Prostate gland (tissue), 2 donors: Measurements from ENCODE around the gene PID1. TPM values are rescaled to one million over a fixed set of nuclear protein-coding genes. Genes with fewer than 3 reads are reported as not detected.

ENCODE experiments used
- DNase-seq: peaks from one replicate; pipeline ENCODE4 v3.0.0-alpha.2; 2019; ENCODE audit warnings: low spot score
- H3K27ac ChIP-seq, 2 donors: fragments of 200-600 bp; sonication (generic); 2 replicates each; pipeline ENCODE4 v1.5.1; 2017 to 2019
- H3K27me3 ChIP-seq: fragments of 200-600 bp; sonication (generic); replicated peaks from 2 replicates; pipeline ENCODE4 v1.5.1; 2019; ENCODE audit not compliant: insufficient read depth
- H3K36me3 ChIP-seq, 2 donors: fragments of 200-600 bp; sonication (generic); 1 replicate in 1 of 2; 2 replicates in 1 of 2; pipeline versions ENCODE4 v1.5.1 to v1.8.1; 2017 to 2019
- H3K4me1 ChIP-seq: fragments of 200-600 bp; sonication (generic); replicated peaks from 2 replicates; pipeline ENCODE4 v1.5.1; 2019
- H3K4me3 ChIP-seq, 2 donors: fragments of 200-600 bp; sonication (generic); 2 replicates each; pipeline ENCODE4 v1.5.1; 2017 to 2019
- H3K9me3 ChIP-seq: fragments of 200-600 bp; sonication (generic); 2 replicates; pipeline ENCODE4 v1.5.1; 2017
- POLR2A ChIP-seq: fragments of 450-650 bp; IDR thresholded peaks from one replicate; pipeline ENCODE4 v1.6.1; 2016; ENCODE audit warnings: antibody characterized with exemption, mild to moderate bottlenecking
- POLR2AphosphoS5 ChIP-seq: sonication (generic); formaldehyde crosslinking; IDR thresholded peaks from one replicate; pipeline ENCODE4 v1.6.1; 2017; ENCODE audit warnings: antibody characterized with exemption
- WGBS: methylation state at CpG from one replicate; pipeline ENCODE4 v1.1.5; 2018; 5-methylcytosine and 5-hydroxymethylcytosine counted together
- intact Hi-C: fragments of 100-400 bp; cut with DNase I; formaldehyde crosslinking; loops from one replicate; pipeline ENCODE4 v1.14.2; 2022
- total RNA-seq, 2 donors: library from RNA; depleted of rRNA; stranded (reverse); fragments of >200 nt; gene quantifications; one replicate each; pipeline ENCODE4 v1.1.0, GENCODE V29; 2016
- TF ChIP-seq, protein P1 (sequence below), 4 experiments: fragments of 200-600 bp in 2 of 4; fragments of 450-650 bp in 2 of 4; sonication (generic) in 2 of 4; IDR thresholded peaks; 1 replicate in 3 of 4; 2 replicates in 1 of 4; pipeline ENCODE4 v1.5.1; 2016 to 2019; ENCODE audit warnings: antibody characterized with exemption in 4 of 4, mild to moderate bottlenecking in 2 of 4, moderate library complexity in 2 of 4

The PID1 gene
- total RNA-seq, 2 donors from 2014 or later: 14.0 to 21.0 TPM

DNA sequence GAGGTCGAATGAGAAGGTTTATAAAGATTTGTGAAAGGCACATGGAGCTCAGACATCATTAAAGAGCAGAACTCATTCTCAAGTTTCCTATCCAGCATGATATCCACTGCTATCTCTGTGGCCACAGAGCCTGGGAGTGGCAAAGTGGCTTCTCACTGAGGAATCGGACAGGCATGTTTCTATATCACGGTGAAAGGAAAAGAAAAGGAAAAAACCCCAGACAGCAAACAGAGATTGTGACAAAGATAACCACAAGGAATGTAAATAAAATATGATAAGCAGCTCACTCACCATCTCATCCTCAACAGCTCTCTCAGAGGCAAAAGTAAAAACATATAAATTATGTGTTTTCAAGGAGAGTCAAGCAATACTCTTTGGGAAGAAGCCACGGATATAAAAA lies 2.5 kb downstream of the PID1 start:
- H3K4me3 ChIP-seq: peak overlapping the region in 1 of 2 donors; percentile 4
- WGBS: 40% methylated on average over 4 of the region's 4 CpGs
- intact Hi-C loops: no loop called here
- no peak for DNase-seq
- no peak overlapping the region for H3K27ac ChIP-seq
- no peak for TF ChIP-seq POLR2A
- TF ChIP-seq, protein P1, sequence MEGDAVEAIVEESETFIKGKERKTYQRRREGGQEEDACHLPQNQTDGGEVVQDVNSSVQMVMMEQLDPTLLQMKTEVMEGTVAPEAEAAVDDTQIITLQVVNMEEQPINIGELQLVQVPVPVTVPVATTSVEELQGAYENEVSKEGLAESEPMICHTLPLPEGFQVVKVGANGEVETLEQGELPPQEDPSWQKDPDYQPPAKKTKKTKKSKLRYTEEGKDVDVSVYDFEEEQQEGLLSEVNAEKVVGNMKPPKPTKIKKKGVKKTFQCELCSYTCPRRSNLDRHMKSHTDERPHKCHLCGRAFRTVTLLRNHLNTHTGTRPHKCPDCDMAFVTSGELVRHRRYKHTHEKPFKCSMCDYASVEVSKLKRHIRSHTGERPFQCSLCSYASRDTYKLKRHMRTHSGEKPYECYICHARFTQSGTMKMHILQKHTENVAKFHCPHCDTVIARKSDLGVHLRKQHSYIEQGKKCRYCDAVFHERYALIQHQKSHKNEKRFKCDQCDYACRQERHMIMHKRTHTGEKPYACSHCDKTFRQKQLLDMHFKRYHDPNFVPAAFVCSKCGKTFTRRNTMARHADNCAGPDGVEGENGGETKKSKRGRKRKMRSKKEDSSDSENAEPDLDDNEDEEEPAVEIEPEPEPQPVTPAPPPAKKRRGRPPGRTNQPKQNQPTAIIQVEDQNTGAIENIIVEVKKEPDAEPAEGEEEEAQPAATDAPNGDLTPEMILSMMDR (IDR thresholded peaks at IDR 0.05): no peak
- TF ChIP-seq POLR2AphosphoS5: no peak
- H3K36me3 ChIP-seq: no peaks in the 10 kb centered on the region
- no peaks in the 10 kb centered on the region for H3K27me3 ChIP-seq
- H3K9me3 ChIP-seq: no peaks in the 10 kb centered on the region
- peaks cover 5% of the 10 kb centered on the region for H3K4me1 ChIP-seq

DNA sequence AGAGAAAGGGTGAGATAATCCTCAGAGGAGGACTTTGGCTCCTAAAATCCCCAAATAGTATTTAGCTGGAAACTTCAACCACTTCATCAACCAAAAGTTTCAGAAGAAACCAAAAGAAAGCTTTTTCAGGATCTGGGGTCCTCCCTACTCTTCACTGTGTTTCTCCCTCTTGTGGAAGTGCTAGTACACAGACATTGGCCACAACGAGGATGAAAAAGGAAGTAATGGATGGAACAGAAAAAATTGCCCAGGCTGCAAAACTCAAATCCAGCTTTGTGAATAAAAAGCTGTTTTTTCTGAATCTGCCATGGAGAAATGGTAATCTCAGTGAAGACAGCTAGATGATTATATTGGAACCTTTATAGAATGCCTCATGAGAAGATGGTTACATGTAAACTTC lies 4.0 kb downstream of the PID1 start:
- 57% methylated on average over 1 of the region's 1 CpG for WGBS
- Histone ChIP-seq H3K4me3 (no peak overlapping the region), H3K27ac (no peak overlapping the region), H3K9me3 (no peaks in the 10 kb centered on the region), H3K4me1 (no peaks in the 10 kb centered on the region), H3K36me3 (no peaks in the 10 kb centered on the region), H3K27me3 (no peaks in the 10 kb centered on the region)
- DNase-seq: no peak
- intact Hi-C loops: no loop called here
- TF ChIP-seq POLR2AphosphoS5 (no peak), POLR2A (no peak)
- TF ChIP-seq, protein P1 (IDR thresholded peaks at IDR 0.05): no peak

DNA sequence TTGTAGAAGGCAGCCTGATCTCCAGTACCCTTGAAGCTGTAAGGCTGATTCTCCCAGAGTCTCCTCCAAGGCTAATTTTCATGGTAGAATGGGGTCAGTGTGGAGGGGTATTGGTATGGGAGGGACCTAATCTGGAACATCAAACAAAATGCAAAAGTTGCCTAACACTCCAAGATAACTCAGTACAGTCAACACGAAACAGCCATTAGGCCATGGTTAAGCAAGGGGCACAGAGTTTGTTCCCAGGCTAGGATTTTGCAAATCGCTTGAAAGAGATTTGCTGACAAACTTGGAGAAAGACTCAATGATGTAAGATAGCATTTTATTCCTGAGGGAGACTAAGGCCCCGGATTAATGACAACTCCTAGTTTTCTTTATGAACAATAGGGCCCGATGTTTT lies 5.4 kb downstream of the PID1 start:
- TF ChIP-seq, protein P1 (IDR thresholded peaks at IDR 0.05): no peak
- TF ChIP-seq POLR2A (no peak), POLR2AphosphoS5 (no peak)
- H3K36me3 ChIP-seq: no peaks in the 10 kb centered on the region
- H3K9me3 ChIP-seq: no peaks in the 10 kb centered on the region
- no peak overlapping the region for H3K4me3 ChIP-seq
- H3K4me1 ChIP-seq: no peaks in the 10 kb centered on the region
- intact Hi-C loops: no loop called here
- no peak overlapping the region for H3K27ac ChIP-seq
- no peak for DNase-seq
- H3K27me3 ChIP-seq: no peaks in the 10 kb centered on the region
- WGBS: 84% methylated on average over 4 of the region's 4 CpGs

DNA sequence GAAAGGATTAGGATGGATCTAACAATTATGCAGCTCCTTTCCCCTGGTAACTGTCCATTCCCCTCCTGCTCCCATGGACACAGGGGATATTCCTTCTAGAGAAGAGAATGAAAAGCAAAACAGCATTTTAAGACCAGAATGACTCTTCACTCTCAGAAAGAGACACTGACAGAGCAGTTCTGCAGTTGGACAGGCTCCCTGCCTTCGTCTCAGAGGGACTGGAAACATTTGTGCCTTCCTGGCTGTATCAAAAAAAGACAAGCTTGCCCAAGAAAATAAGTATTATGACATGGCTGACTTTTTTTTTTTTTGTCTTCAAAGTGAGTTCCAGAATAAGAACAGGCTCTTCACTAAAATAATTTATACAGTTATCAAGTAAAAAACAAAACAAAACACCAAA lies 9.5 kb downstream of the PID1 start:
- Histone ChIP-seq H3K4me3 (no peak overlapping the region), H3K9me3 (no peaks in the 10 kb centered on the region), H3K27ac (no peak overlapping the region), H3K36me3 (no peaks in the 10 kb centered on the region), H3K27me3 (no peaks in the 10 kb centered on the region), H3K4me1 (no peaks in the 10 kb centered on the region)
- 77% methylated on average over 1 of the region's 1 CpG for WGBS
- intact Hi-C loops: no loop called here
- DNase-seq: no peak
- TF ChIP-seq, protein P1 (IDR thresholded peaks at IDR 0.05): no peak
- no peak for TF ChIP-seq POLR2A

DNA sequence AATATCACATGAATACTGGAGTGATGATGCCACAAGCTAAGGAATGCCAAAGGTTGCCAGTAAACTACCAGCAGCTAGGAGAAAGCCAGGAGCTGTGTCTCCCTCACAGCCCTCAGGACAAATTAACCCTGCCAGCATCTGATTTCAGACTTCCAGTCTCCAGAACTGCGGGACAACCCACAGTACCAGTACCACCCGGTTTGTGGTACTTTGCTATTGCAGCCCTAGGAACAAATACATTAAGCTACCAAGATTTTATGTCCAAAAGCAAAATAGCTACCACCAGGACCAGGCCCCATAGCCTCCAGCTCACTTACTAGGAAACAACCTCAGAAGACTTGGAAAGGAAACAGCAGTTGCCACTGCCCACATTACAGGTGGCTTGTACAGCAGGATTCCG lies 10.0 kb downstream of the PID1 start:
- TF ChIP-seq, protein P1 (IDR thresholded peaks at IDR 0.05): no peak
- no peak for TF ChIP-seq POLR2AphosphoS5
- no peak for TF ChIP-seq POLR2A
- WGBS: 52% methylated on average over 3 of the region's 3 CpGs
- intact Hi-C loops: no loop called here

More for the DNA sequence above, 10.0 kb downstream of the PID1 start:
- Histone ChIP-seq H3K4me1 (no peaks in the 10 kb centered on the region), H3K27ac (no peak overlapping the region), H3K4me3 (no peak overlapping the region), H3K9me3 (no peaks in the 10 kb centered on the region), H3K36me3 (no peaks in the 10 kb centered on the region), H3K27me3 (no peaks in the 10 kb centered on the region)
- no peak for DNase-seq
